Epithelial cell of proximal tubule (primary cell): ENCODE results near the gene KRTAP9-1. TPM values are rescaled to one million over a fixed set of nuclear protein-coding genes. Genes with fewer than 3 reads are reported as not detected.

Experiments used
- DNase-seq: peaks from one replicate; pipeline ENCODE4 v3.0.0-alpha.2; 2011; ENCODE audit warnings: low read depth
- H3K4me3 ChIP-seq: 2 replicates; pipeline ENCODE4 v1.5.1; 2011; ENCODE audit warnings: low read depth, mild to moderate bottlenecking, low read length
- total RNA-seq: library from RNA; depleted of rRNA; stranded (reverse); fragments of >200 nt; gene quantifications from 2 replicates; pipeline ENCODE4 v1.2.3, GENCODE V29; 2015
- TF ChIP-seq, protein P1 (sequence below): conservative IDR thresholded peaks from 2 replicates; pipeline ENCODE4 v1.5.1; 2012; ENCODE audit warnings: low read depth, mild to moderate bottlenecking, low read length

KRTAP9-1 gene
- total RNA-seq, 1 donor from 2014 or later: not detected

GRCh38 chr17:41184480-41184961 is 5.2 kb upstream of the KRTAP9-1 start, which contains the start of gene KRTAP4-1:
Gene KRTAP4-1 (minus strand): TSS chr17:41184911. CDS start chr17:41184854, 57 bp downstream.
- TF ChIP-seq, protein P1, sequence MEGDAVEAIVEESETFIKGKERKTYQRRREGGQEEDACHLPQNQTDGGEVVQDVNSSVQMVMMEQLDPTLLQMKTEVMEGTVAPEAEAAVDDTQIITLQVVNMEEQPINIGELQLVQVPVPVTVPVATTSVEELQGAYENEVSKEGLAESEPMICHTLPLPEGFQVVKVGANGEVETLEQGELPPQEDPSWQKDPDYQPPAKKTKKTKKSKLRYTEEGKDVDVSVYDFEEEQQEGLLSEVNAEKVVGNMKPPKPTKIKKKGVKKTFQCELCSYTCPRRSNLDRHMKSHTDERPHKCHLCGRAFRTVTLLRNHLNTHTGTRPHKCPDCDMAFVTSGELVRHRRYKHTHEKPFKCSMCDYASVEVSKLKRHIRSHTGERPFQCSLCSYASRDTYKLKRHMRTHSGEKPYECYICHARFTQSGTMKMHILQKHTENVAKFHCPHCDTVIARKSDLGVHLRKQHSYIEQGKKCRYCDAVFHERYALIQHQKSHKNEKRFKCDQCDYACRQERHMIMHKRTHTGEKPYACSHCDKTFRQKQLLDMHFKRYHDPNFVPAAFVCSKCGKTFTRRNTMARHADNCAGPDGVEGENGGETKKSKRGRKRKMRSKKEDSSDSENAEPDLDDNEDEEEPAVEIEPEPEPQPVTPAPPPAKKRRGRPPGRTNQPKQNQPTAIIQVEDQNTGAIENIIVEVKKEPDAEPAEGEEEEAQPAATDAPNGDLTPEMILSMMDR: no peak
- no peak within 1 kb of the TSS for H3K4me3 ChIP-seq
- DNase-seq: no peak

DNA sequence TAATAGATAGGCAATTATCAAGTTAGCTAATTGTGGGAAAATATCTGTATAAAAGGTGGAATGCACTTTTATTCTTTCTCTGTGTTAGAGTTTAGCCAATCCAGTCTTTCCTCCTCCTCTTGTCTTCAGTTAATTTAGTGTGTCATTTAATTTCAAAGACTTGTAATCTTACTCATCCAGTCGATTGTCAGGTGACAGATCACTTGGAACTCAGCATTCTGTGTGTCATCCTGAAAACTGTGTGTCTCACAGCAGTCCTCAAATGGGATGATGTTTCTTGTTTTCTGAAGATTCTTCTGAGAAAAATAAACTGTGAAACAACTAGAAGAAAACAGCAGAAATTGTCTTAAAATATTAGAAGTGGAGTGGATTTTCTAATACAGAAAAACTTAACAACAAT is 4.7 kb upstream of the KRTAP9-1 start:
- TF ChIP-seq, protein P1: no peak
- no peak for DNase-seq
- H3K4me3 ChIP-seq: no peak overlapping the region

GRCh38 chr17:41186872-41187271 is 2.8 kb upstream of the KRTAP9-1 start:
- no peak for DNase-seq

DNA sequence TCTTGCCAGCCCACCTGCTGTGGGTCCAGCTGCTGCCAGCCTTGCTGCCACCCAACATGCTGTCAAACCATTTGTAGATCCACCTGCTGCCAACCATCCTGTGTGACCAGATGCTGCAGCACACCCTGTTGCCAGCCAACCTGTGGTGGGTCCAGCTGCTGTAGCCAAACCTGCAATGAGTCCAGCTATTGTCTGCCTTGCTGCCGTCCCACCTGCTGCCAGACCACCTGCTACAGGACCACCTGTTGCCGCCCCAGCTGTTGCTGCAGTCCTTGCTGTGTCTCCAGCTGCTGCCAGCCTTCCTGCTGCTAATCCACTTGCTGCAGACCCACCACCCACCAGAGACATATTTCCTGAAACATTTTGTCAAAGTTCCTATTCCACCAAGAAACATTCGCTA is 641 bp downstream of the KRTAP9-1 start:
- TF ChIP-seq, protein P1: no peak
- no peak overlapping the region for H3K4me3 ChIP-seq
- no peak for DNase-seq

More at GRCh38 chr17:41186872-41187271, 2.8 kb upstream of the KRTAP9-1 start:
- no peak overlapping the region for H3K4me3 ChIP-seq
- TF ChIP-seq, protein P1: no peak

DNA sequence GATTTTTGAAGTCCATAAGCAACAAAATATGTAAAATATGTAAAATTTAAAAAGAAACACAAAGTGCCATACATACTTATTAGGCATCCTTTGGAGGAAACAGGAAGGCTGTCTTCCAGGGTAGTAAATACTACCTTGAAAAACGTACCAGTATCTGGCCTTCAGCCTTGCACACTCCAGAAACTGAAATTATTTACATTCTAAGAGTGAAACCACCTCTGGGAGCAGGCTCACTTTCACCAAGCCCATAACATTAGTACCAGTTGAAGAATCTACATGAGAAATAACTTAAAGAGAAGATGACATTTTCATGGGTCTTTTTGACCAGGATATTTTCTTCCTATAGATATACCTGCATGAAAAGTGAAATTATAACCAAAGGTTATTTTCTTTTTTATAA is 6.4 kb downstream of the KRTAP9-1 start:
- TF ChIP-seq, protein P1: no peak
- DNase-seq: no peak
- H3K4me3 ChIP-seq: no peak overlapping the region

DNA sequence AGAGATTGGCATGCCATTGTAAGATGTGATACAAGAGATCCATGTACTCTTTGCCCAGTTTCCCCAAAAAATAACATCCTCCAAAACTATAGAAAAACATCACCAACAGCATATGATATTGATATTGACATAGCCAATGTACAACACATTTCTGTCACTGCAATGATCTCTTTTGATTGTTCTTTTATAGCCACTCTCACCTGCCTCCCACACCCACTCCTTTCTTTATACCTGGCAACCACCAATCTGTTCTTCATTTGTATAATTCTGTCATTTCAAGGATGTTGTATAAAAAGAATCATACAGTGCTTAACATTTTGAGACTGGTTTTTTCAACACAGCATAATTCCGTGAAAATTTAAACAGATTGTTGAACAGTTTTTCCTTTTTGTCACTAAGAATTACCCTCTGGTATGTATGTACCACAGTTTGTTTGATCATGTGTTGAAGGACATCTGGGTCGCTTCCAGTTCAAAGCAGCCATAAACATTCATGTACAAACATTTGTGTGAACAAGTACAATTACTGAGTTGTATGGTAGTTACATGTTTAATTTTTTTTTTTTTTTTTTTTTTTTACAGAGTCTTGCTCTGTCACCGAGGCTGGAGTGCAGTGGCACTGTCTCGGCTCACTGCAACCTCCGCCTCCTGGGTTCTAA is 9.9 kb downstream of the KRTAP9-1 start:
- no peak overlapping the region for H3K4me3 ChIP-seq
- TF ChIP-seq, protein P1: no peak
- no peak for DNase-seq
